ENCODE results near the gene OBP2B. TPM values are rescaled to one million over a fixed set of nuclear protein-coding genes. Genes with fewer than 3 reads are reported as not detected.
"Not testable (repeated sequence)": the region's sequence is repeated elsewhere in the genome, so short reads cannot be mapped to it uniquely, and the experiment has no call there.

Gene OBP2B
- total RNA-seq, 1 donor = not detected

DNA sequence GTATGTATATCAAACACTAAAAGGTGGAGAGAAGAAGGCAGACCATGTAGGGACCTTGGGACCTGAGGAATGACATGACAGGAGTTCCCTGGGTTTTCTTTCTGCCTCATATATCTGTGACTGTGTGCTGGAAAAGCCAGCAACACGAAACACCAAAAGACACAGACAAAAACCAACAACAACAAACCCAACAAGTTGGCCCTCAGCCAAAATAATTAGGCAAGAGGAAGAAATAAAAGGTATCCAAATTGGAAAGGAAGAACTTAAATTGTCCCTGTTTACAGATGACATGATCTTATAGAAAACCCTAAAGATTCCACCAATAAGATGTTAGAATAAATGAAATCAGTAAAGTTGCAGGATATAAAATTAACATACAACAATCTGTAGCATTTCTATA, 44.2 kb upstream of the OBP2B start:
- TF ChIP-seq, protein P1, sequence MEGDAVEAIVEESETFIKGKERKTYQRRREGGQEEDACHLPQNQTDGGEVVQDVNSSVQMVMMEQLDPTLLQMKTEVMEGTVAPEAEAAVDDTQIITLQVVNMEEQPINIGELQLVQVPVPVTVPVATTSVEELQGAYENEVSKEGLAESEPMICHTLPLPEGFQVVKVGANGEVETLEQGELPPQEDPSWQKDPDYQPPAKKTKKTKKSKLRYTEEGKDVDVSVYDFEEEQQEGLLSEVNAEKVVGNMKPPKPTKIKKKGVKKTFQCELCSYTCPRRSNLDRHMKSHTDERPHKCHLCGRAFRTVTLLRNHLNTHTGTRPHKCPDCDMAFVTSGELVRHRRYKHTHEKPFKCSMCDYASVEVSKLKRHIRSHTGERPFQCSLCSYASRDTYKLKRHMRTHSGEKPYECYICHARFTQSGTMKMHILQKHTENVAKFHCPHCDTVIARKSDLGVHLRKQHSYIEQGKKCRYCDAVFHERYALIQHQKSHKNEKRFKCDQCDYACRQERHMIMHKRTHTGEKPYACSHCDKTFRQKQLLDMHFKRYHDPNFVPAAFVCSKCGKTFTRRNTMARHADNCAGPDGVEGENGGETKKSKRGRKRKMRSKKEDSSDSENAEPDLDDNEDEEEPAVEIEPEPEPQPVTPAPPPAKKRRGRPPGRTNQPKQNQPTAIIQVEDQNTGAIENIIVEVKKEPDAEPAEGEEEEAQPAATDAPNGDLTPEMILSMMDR (IDR thresholded peaks at IDR 0.05; ENCODE audit: insufficient read depth, low read depth, low read length) = no peak
- no peak overlapping the region for H3K4me3 ChIP-seq (ENCODE audit: low read depth, low read length)
- no peak for DNase-seq (ENCODE audit: low read depth)

GRCh38 chr9:133252301-133253020, 43.4 kb upstream of the OBP2B start:
- DNase-seq (ENCODE audit: low read depth) = no peak

GRCh38 chr9:133251773-133252172, 42.7 kb upstream of the OBP2B start:
- H3K4me3 ChIP-seq (ENCODE audit: low read depth, low read length) = no peak overlapping the region
- TF ChIP-seq, protein P1 (IDR thresholded peaks at IDR 0.05; ENCODE audit: insufficient read depth, low read depth, low read length) = no peak
- no peak for DNase-seq (ENCODE audit: low read depth)

More at GRCh38 chr9:133252301-133253020, 43.4 kb upstream of the OBP2B start:
- TF ChIP-seq, protein P1 (IDR thresholded peaks at IDR 0.05; ENCODE audit: insufficient read depth, low read depth, low read length) = no peak
- H3K4me3 ChIP-seq (ENCODE audit: low read depth, low read length) = no peak overlapping the region

- DNase-seq (ENCODE audit: low read depth); H3K4me3 ChIP-seq (ENCODE audit: low read depth, low read length): not testable (repeated sequence)
Observed at GRCh38 chr9:133251221-133251620, 42.2 kb upstream of the OBP2B start.

DNA sequence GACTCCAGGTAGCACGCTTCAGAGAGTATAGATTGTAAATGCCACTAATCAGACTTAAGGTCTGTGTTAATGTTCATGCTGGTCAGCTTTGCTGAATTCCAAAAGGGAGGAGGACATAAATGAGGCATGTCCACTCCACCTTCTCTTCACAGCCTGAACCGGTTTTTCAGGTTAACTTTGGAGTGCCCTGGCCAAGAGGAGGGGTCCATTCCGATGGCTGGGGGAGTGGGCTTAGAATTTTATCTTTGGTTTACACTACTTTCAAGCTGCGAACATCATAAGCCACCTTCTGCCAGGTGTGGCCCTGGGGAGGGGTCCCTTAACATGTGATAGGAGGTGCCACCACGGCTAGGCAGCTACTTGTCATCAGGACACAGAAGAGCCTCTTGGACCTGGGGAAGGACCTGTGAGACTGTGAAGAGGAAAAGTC, 41.7 kb upstream of the OBP2B start:
- H3K4me3 ChIP-seq (ENCODE audit: low read depth, low read length) = no peak overlapping the region
- TF ChIP-seq, protein P1 (IDR thresholded peaks at IDR 0.05; ENCODE audit: insufficient read depth, low read depth, low read length) = no peak
- no peak for DNase-seq (ENCODE audit: low read depth)

DNA sequence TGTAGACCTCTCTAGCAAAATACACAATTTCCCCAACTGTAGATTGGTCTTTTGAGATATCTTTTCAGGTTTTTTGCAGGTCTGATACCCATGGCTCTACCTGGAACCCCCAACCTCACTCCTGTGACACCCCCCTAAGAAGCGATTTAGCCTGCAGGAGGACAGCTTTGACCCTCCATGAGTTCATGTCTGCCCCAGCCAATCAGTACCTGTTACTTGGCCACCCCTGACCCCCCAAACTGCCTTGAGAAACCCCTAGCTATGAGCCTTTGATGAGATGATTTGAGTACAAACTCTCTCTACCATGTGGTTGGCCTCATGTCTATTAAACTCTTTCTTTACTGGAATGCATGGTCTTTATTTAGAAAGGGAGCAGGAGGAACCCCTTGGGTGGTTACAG, 40.3 kb upstream of the OBP2B start:
- H3K4me3 ChIP-seq (ENCODE audit: low read depth, low read length) = no peak overlapping the region
- TF ChIP-seq, protein P1 (IDR thresholded peaks at IDR 0.05; ENCODE audit: insufficient read depth, low read depth, low read length) = no peak
- no peak for DNase-seq (ENCODE audit: low read depth)

- no peak overlapping the region for H3K4me3 ChIP-seq (ENCODE audit: low read depth, low read length)
- TF ChIP-seq, protein P1 (IDR thresholded peaks at IDR 0.05; ENCODE audit: insufficient read depth, low read depth, low read length) = no peak
- DNase-seq (ENCODE audit: low read depth) = no peak
Observed at GRCh38 chr9:133248726-133249295, 39.8 kb upstream of the OBP2B start.
